ENCODE measurements around the gene GPS1. TPM values are rescaled to one million over a fixed set of nuclear protein-coding genes. Genes with fewer than 3 reads are reported as not detected.

The GPS1 gene
- total RNA-seq, 1 donor from 2014 or later, result 71.5 TPM

DNA sequence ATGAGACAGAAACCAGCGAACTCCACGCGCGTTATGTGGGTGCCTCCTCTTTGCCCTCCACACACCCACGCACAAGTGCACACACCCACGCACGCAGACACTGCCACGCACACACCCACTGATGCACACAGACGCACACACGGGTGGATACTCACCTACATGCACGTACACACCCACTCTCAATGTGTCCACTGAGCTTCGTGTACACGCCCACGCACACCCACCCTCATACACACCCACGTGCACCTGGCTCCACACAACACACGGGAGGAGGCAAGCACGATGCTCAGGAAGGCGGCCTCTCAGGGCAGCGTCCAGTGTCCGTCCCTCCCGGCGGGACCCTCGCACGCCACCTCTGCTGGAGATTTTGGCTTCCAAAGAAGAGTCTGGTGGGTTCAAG, 4.3 kb upstream of the GPS1 start:
- ATAC-seq, result no peak
- H3K9me3 ChIP-seq, result no peaks in the 10 kb centered on the region
- no peaks in the 10 kb centered on the region for H3K27me3 ChIP-seq (ENCODE audit: low read depth)
- no peak for DNase-seq
- intact Hi-C loops (cut with DNase I), result no loop called here
- H3K36me3 ChIP-seq, result peaks cover 29% of the 10 kb centered on the region
- H3K27ac ChIP-seq, result no peak overlapping the region
- TF ChIP-seq, protein P1, sequence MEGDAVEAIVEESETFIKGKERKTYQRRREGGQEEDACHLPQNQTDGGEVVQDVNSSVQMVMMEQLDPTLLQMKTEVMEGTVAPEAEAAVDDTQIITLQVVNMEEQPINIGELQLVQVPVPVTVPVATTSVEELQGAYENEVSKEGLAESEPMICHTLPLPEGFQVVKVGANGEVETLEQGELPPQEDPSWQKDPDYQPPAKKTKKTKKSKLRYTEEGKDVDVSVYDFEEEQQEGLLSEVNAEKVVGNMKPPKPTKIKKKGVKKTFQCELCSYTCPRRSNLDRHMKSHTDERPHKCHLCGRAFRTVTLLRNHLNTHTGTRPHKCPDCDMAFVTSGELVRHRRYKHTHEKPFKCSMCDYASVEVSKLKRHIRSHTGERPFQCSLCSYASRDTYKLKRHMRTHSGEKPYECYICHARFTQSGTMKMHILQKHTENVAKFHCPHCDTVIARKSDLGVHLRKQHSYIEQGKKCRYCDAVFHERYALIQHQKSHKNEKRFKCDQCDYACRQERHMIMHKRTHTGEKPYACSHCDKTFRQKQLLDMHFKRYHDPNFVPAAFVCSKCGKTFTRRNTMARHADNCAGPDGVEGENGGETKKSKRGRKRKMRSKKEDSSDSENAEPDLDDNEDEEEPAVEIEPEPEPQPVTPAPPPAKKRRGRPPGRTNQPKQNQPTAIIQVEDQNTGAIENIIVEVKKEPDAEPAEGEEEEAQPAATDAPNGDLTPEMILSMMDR (IDR thresholded peaks at IDR 0.05), result no peak
- H3K4me3 ChIP-seq, result no peak overlapping the region
- peaks cover 22% of the 10 kb centered on the region for H3K4me1 ChIP-seq

DNA sequence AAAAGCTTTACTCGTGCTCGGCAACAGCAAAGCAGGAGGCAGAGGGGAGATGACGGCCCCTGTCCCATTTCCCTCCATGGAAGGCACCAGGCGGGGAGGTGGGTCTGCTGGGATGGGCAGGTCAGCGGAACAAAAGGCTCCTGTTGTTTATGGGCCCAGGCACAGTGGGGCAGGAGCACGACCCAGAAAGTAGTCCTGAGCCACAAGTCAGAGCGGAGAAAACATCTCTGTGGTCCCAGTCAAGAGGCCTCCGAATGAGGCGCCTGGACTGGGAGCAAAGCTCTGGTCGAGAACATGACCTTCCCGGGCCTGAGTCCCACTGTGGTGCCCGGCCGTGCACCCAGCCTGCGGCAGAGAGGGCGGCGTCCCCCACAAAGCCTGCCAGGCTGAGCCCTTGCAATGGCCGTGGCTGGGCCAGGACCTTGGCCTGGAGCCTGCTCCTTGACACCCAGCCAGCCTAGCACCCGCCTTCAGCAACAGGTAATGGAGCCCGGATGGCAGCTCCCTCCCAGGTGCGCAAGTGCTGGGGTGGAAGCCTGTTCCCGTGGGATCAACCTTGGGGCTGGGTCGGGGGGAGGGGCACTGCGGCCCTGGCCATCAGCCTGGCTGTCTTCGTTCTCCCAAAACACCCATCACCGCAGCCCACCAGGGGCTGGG, 3.7 kb upstream of the GPS1 start:
- no peak overlapping the region for H3K4me3 ChIP-seq
- DNase-seq, result no peak
- H3K9me3 ChIP-seq, result no peaks in the 10 kb centered on the region
- H3K27ac ChIP-seq, result no peak overlapping the region
- H3K27me3 ChIP-seq (ENCODE audit: low read depth), result no peaks in the 10 kb centered on the region
- intact Hi-C loops (cut with DNase I), result no loop called here
- ATAC-seq, result no peak
- TF ChIP-seq, protein P1 (IDR thresholded peaks at IDR 0.05), result no peak
- peaks cover 28% of the 10 kb centered on the region for H3K4me1 ChIP-seq
- peaks cover 29% of the 10 kb centered on the region for H3K36me3 ChIP-seq

DNA sequence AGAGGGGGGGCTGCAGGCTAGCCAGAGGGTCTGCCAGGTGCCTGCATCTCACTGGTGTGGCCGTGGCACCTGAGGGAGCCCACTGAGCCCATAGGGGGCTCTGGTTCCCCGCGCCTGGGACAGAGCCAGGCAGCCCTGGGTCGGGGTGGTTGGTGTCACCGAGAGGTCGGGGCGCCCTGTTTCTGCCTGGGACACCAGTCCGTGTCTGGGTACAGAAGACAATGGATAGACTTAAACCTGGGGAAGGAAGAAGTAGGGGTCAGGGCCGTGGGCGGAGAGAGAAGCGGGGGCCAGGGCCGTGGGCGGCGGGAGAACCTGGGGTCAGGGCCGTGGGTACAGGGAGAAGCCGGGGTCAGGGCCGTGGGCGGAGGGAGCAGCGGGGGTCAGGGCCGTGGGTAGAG, 3.1 kb upstream of the GPS1 start:
- Histone ChIP-seq H3K27ac (no peak overlapping the region), H3K27me3 (ENCODE audit: low read depth) (no peaks in the 10 kb centered on the region), H3K4me1 (peaks cover 34% of the 10 kb centered on the region), H3K36me3 (peaks cover 34% of the 10 kb centered on the region), H3K9me3 (no peaks in the 10 kb centered on the region), H3K4me3 (no peak overlapping the region)
- ATAC-seq, result no peak
- intact Hi-C loops (cut with DNase I), result no loop called here
- DNase-seq, result no peak
- TF ChIP-seq, protein P1 (IDR thresholded peaks at IDR 0.05), result no peak

DNA sequence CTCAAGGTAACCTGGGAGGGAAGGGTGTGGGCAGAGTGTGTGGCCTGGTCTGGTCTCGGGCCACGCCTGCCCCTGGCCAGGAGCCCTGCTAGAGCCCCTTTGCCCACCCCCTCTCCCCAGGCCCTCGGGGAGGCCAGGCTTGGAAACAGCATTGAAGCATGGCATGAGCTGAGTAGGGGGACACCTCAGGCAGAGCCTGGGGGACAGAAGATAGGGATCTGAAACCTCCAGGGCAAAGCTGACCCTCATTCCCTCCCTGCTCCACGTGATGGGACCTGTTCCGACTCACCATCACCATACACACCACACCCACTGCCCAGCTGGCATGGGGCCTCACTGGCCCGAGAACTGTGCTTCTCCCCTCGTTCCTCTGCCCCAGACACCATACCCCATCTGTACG, 2.6 kb upstream of the GPS1 start:
- no peaks in the 10 kb centered on the region for H3K27me3 ChIP-seq (ENCODE audit: low read depth)
- TF ChIP-seq, protein P1 (IDR thresholded peaks at IDR 0.05), result no peak
- ATAC-seq, result no peak
- H3K9me3 ChIP-seq, result no peaks in the 10 kb centered on the region
- no peak overlapping the region for H3K27ac ChIP-seq
- H3K4me3 ChIP-seq, result no peak overlapping the region
- DNase-seq, result no peak
- intact Hi-C loops (cut with DNase I), result no loop called here
- H3K36me3 ChIP-seq, result peaks cover 39% of the 10 kb centered on the region
- peaks cover 37% of the 10 kb centered on the region for H3K4me1 ChIP-seq

DNA sequence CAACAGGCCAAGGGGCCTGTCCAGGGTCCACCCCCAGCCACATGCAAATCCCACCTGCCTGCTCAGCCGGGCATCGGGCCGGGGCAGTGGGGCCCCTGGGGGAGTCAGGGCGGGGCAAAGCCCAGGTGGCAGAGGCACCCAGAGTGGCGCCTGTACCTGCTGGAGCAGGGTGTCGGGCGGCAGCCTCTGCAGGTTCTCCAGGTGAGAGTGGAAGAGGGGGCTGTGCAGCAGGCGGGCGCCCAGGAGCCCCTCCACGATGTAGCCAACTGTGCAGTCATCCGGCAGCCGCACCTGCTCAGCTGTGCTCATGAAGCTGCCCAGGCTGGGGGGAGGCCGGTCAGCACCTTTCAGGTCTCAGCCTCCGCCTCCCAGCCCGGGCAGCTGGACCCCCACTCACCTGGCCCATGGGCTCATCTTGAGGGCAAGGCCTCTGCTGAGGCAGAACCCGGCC, 2.2 kb upstream of the GPS1 start:
- no peaks in the 10 kb centered on the region for H3K9me3 ChIP-seq
- intact Hi-C loops (cut with DNase I), result no loop called here
- no peak for ATAC-seq
- H3K27ac ChIP-seq, result no peak overlapping the region
- TF ChIP-seq, protein P1 (IDR thresholded peaks at IDR 0.05), result no peak
- no peaks in the 10 kb centered on the region for H3K27me3 ChIP-seq (ENCODE audit: low read depth)
- peaks cover 44% of the 10 kb centered on the region for H3K36me3 ChIP-seq
- H3K4me3 ChIP-seq, result no peak overlapping the region
- DNase-seq, result no peak
- H3K4me1 ChIP-seq, result peaks cover 37% of the 10 kb centered on the region

Measured in lower lobe of right lung (tissue), 2 donors.